ENCODE data around the gene RPS18. TPM values are rescaled to one million over a fixed set of nuclear protein-coding genes. Genes with fewer than 3 reads are reported as not detected.
A peak's percentile ranks its signal among the peaks of the same experiment; 100 is the strongest.

RPS18 gene
- total RNA-seq, 1 donor: 1,877 TPM

GRCh38 chr6:33297956-33298772 is 26.3 kb downstream of the RPS18 start:
- no peak for TF ChIP-seq CTCF (IDR thresholded peaks at IDR 0.05; ENCODE audit: insufficient read depth, low read depth, low read length)
- H3K4me3 ChIP-seq (ENCODE audit: low read depth, low read length): peak overlapping the region; percentile 96
- peak; percentile 82 for DNase-seq (ENCODE audit: low read depth)

- peak within 1 kb of the TSS; percentile 96 for H3K4me3 ChIP-seq (ENCODE audit: low read depth, low read length)
- no peak for TF ChIP-seq CTCF (IDR thresholded peaks at IDR 0.05; ENCODE audit: insufficient read depth, low read depth, low read length)
- peak; percentile 58 for DNase-seq (ENCODE audit: low read depth)
Measured at GRCh38 chr6:33298773-33299236, 26.9 kb downstream of the RPS18 start, which contains the start of gene RGL2. TSS of gene RGL2 (minus strand) at chr6:33298942. CDS start at chr6:33298610, 332 bp downstream.

GRCh38 chr6:33299237-33299944 is 27.5 kb downstream of the RPS18 start:
- peak overlapping the region; percentile 96 for H3K4me3 ChIP-seq (ENCODE audit: low read depth, low read length)
- peak; percentile 83 for TF ChIP-seq CTCF (IDR thresholded peaks at IDR 0.05; ENCODE audit: insufficient read depth, low read depth, low read length)
- DNase-seq (ENCODE audit: low read depth): peak; percentile 93

DNA sequence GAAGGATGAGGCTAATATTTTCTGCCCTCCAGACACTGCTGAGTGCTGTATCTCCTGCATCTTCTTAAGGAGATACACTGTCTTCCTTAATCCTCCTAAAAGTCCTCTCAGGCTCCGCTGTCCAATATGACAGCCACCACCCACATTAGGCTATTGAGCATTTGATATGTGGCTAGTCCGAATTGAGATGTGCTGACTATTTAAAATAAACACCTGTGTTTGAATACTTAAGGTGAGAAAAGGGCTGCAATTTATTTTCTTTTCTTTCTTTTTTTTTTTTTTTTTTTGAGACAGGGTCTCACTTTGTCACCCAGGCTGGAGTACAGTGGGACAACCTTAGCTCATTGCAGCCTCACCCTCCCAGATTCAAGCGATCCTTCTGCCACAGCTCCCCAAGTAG is 30.0 kb downstream of the RPS18 start:
- TF ChIP-seq CTCF (IDR thresholded peaks at IDR 0.05; ENCODE audit: insufficient read depth, low read depth, low read length): no peak
- H3K4me3 ChIP-seq (ENCODE audit: low read depth, low read length): no peak overlapping the region
- DNase-seq (ENCODE audit: low read depth): no peak

- H3K4me3 ChIP-seq (ENCODE audit: low read depth, low read length): no peak overlapping the region
Measured at GRCh38 chr6:33304216-33304615, 32.3 kb downstream of the RPS18 start.

DNA sequence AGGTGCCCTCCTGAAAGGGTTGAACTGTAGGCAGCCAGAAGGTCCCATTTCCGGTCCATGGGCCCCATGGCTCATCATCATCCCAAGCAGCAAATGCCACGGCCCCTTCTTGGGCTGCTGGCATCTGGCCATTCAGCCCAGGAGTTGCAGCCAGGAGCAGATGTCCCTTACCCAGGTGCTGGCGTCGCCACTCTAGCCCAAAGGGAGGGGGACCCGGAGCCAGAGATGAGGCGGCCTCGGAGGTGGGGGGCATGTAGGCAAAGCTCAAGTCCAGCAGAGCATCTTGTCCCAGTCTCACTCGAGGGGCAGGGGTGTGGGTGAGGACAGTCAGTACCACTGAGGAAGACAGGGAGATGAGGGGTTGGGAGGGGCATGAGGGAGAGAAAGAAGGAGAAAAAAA is 33.2 kb downstream of the RPS18 start:
- DNase-seq (ENCODE audit: low read depth): no peak
- TF ChIP-seq CTCF (IDR thresholded peaks at IDR 0.05; ENCODE audit: insufficient read depth, low read depth, low read length): no peak
- H3K4me3 ChIP-seq (ENCODE audit: low read depth, low read length): no peak overlapping the region

More at GRCh38 chr6:33304216-33304615, 32.3 kb downstream of the RPS18 start:
- TF ChIP-seq CTCF (IDR thresholded peaks at IDR 0.05; ENCODE audit: insufficient read depth, low read depth, low read length): no peak
- no peak for DNase-seq (ENCODE audit: low read depth)
